OCI-LY7 (cell line): Measurements from ENCODE around the gene LIPC.

Experiments
- CTCF ChIP-seq: fragments of 200-600 bp; sonication (generic); conservative IDR thresholded peaks from 2 replicates; pipeline ENCODE4 v1.5.1; 2014; ENCODE audit warnings: mild to moderate bottlenecking, antibody characterized with exemption, low read length, moderate library complexity, mixed read lengths
- EZH2phosphoT487 ChIP-seq: fragments of 200-600 bp; sonication (generic); IDR thresholded peaks from 2 replicates; pipeline ENCODE4 v1.6.1; 2018; ENCODE audit warnings: low read depth, borderline replicate concordance, mild to moderate bottlenecking, mixed run types, antibody characterized with exemption, low read length, moderate library complexity, mixed read lengths

- no peak for TF ChIP-seq CTCF
- no peak for TF ChIP-seq EZH2phosphoT487
These were observed 44.7 kb upstream of the LIPC start for GRCh38 chr15:58387130-58387529.
